GM23248 (cell line): ENCODE data around the gene SEMA4D. TPM values are rescaled to one million over a fixed set of nuclear protein-coding genes. Genes with fewer than 3 reads are reported as not detected.

Source experiments
- DNase-seq: peaks from one replicate; pipeline ENCODE4 v3.0.0-alpha.2; 2015
- H2AFZ ChIP-seq: fragments of 200-600 bp; sonication (generic); 2 replicates; pipeline ENCODE4 v1.6.1; 2016; ENCODE audit warnings: antibody characterized with exemption
- H3F3A ChIP-seq: fragments of 200-600 bp; sonication (generic); 2 replicates; pipeline ENCODE4 v1.6.1; 2016; ENCODE audit warnings: mild to moderate bottlenecking, antibody characterized with exemption, mixed run types; ENCODE audit not compliant: insufficient read depth
- H3K27ac ChIP-seq: fragments of 200-600 bp; sonication (generic); 2 replicates; pipeline ENCODE4 v1.5.1; 2016; ENCODE audit warnings: mild to moderate bottlenecking
- H3K27me3 ChIP-seq: fragments of 200-600 bp; sonication (generic); replicated peaks from 2 replicates; pipeline ENCODE4 v1.6.1; 2016; ENCODE audit warnings: mild to moderate bottlenecking; ENCODE audit not compliant: insufficient read depth
- H3K36me3 ChIP-seq: fragments of 200-600 bp; sonication (generic); 2 replicates; pipeline ENCODE4 v1.6.1; 2016; ENCODE audit warnings: low read depth, mild to moderate bottlenecking
- H3K4me1 ChIP-seq: fragments of 200-600 bp; sonication (generic); 2 replicates; pipeline ENCODE4 v1.6.1; 2016; ENCODE audit warnings: mild to moderate bottlenecking; ENCODE audit not compliant: insufficient read depth
- H3K4me2 ChIP-seq: fragments of 200-600 bp; sonication (generic); one replicate; pipeline ENCODE4 v1.6.1; 2016; ENCODE audit warnings: mild to moderate bottlenecking; ENCODE audit not compliant: unreplicated experiment
- H3K4me3 ChIP-seq: fragments of 200-600 bp; sonication (generic); 2 replicates; pipeline ENCODE4 v1.5.1; 2016; ENCODE audit warnings: mild to moderate bottlenecking
- H3K79me2 ChIP-seq: fragments of 200-600 bp; sonication (generic); 2 replicates; pipeline ENCODE4 v1.6.1; 2016; ENCODE audit warnings: mild to moderate bottlenecking; ENCODE audit not compliant: insufficient read depth
- H3K9ac ChIP-seq: fragments of 200-600 bp; sonication (generic); 2 replicates; pipeline ENCODE4 v1.6.1; 2016; ENCODE audit warnings: mild to moderate bottlenecking
- H3K9me2 ChIP-seq: fragments of 200-600 bp; sonication (generic); 2 replicates; pipeline ENCODE4 v1.6.1; 2016; ENCODE audit warnings: mixed run types, mild to moderate bottlenecking, moderate library complexity; ENCODE audit not compliant: insufficient read depth
- H3K9me3 ChIP-seq: fragments of 200-600 bp; sonication (generic); one replicate; pipeline ENCODE4 v1.6.1; 2017; ENCODE audit warnings: low read depth
- H4K20me1 ChIP-seq: fragments of 200-600 bp; sonication (generic); 2 replicates; pipeline ENCODE4 v1.6.0; 2016; ENCODE audit not compliant: insufficient read depth
- EZH2 ChIP-seq: fragments of 200-600 bp; sonication (generic); IDR thresholded peaks from 2 replicates; pipeline ENCODE4 v1.6.1; 2018; ENCODE audit warnings: antibody characterized with exemption, mild to moderate bottlenecking; ENCODE audit not compliant: insufficient read depth, poor library complexity, severe bottlenecking
- EZH2phosphoT487 ChIP-seq: fragments of 200-600 bp; sonication (generic); IDR thresholded peaks from 2 replicates; pipeline ENCODE4 v1.6.1; 2018; ENCODE audit warnings: antibody characterized with exemption, moderate library complexity, mild to moderate bottlenecking, low read depth; ENCODE audit not compliant: insufficient read depth
- WGBS, 2 experiments: methylation state at CpG; one replicate each; pipeline ENCODE4 v1.1.6; 2015 to 2017; ENCODE audit warnings: low lambda C conversion rate in 2 of 2, low coverage in 1 of 2; ENCODE audit errors: missing lambda C conversion rate in 2 of 2; 5-methylcytosine and 5-hydroxymethylcytosine counted together
- in situ Hi-C: fragments of 300-500 bp; cut with MboI; formaldehyde crosslinking; loops from 2 replicates; pipeline ENCODE4 v1.15.0; 2020
- polyA plus RNA-seq: library from polyadenylated mRNA; unstranded; fragments of >200 nt; fragmentation: Nextera tagmentation; extraction: Ambion mirVana; gene quantifications from 2 replicates; pipeline ENCODE4 v1.2.1, GENCODE V29; 2016
- total RNA-seq: library from RNA; depleted of rRNA; stranded (reverse); fragments of >200 nt; shearing (Covaris generic); gene quantifications from 2 replicates; pipeline ENCODE4 v1.2.3, GENCODE V29; 2014

SEMA4D gene
- total and polyA plus RNA-seq, 2 experiments from 2014 or later: 0.11 TPM

GRCh38 chr9:89382026-89382986, 115.6 kb downstream of the SEMA4D start:
- no peak for DNase-seq
- Histone ChIP-seq H3K4me1 (no peaks in the 10 kb centered on the region), H3K79me2 (no peaks in the 10 kb centered on the region), H2AFZ (no peak overlapping the region), H3K4me3 (no peak overlapping the region), H3K27ac (no peak overlapping the region), H3K9me2 (no peaks in the 10 kb centered on the region), H3F3A (no peaks in the 10 kb centered on the region), H3K36me3 (no peaks in the 10 kb centered on the region), H3K4me2 (no peak overlapping the region), H4K20me1 (no peaks in the 10 kb centered on the region), H3K27me3 (no peaks in the 10 kb centered on the region), H3K9ac (no peak overlapping the region), H3K9me3 (no peaks in the 10 kb centered on the region)
- no peak for TF ChIP-seq EZH2phosphoT487
- no peak for TF ChIP-seq EZH2
- in situ Hi-C loops: no loop called here
- 87 to 88% methylated on average over 26 to 27 of the region's 27 CpGs for WGBS, 2 experiments

GRCh38 chr9:89381308-89381609, 116.7 kb downstream of the SEMA4D start:
- H3K4me2 ChIP-seq: no peak overlapping the region
- H3K79me2 ChIP-seq: no peaks in the 10 kb centered on the region
- 80 to 90% methylated on average over 4 of the region's 4 CpGs for WGBS, 2 experiments
- H3K4me3 ChIP-seq: no peak overlapping the region
- in situ Hi-C loops: no loop called here
- TF ChIP-seq EZH2phosphoT487: no peak
- TF ChIP-seq EZH2: no peak
- no peak overlapping the region for H3K9ac ChIP-seq
- H3K27ac ChIP-seq: no peak overlapping the region
- H3K27me3 ChIP-seq: no peaks in the 10 kb centered on the region
- no peak overlapping the region for H2AFZ ChIP-seq
- H3K9me2 ChIP-seq: no peaks in the 10 kb centered on the region
- no peaks in the 10 kb centered on the region for H3K4me1 ChIP-seq
- DNase-seq: no peak
- H4K20me1 ChIP-seq: no peaks in the 10 kb centered on the region
- H3K36me3 ChIP-seq: no peaks in the 10 kb centered on the region
- no peaks in the 10 kb centered on the region for H3K9me3 ChIP-seq
- H3F3A ChIP-seq: no peaks in the 10 kb centered on the region

GRCh38 chr9:89380437-89381307, 117.2 kb downstream of the SEMA4D start:
- H2AFZ ChIP-seq: no peak overlapping the region
- DNase-seq: no peak
- H3K79me2 ChIP-seq: no peaks in the 10 kb centered on the region
- WGBS, 2 experiments: 80 to 83% methylated on average over 26 of the region's 26 CpGs
- H3K4me3 ChIP-seq: no peak overlapping the region
- no peaks in the 10 kb centered on the region for H3K27me3 ChIP-seq
- no peaks in the 10 kb centered on the region for H3K4me1 ChIP-seq
- no peak overlapping the region for H3K27ac ChIP-seq
- no peaks in the 10 kb centered on the region for H3K9me3 ChIP-seq
- no peaks in the 10 kb centered on the region for H3F3A ChIP-seq
- H3K4me2 ChIP-seq: no peak overlapping the region
- H3K36me3 ChIP-seq: no peaks in the 10 kb centered on the region
- no peaks in the 10 kb centered on the region for H4K20me1 ChIP-seq
- no peak overlapping the region for H3K9ac ChIP-seq
- in situ Hi-C loops: no loop called here
- no peaks in the 10 kb centered on the region for H3K9me2 ChIP-seq
- no peak for TF ChIP-seq EZH2
- no peak for TF ChIP-seq EZH2phosphoT487

- no peaks in the 10 kb centered on the region for H3K36me3 ChIP-seq
- no peaks in the 10 kb centered on the region for H3K9me3 ChIP-seq
- no peak overlapping the region for H3K4me3 ChIP-seq
- 86 to 88% methylated on average over 14 of the region's 14 CpGs for WGBS, 2 experiments
- TF ChIP-seq EZH2phosphoT487 (no peak), EZH2 (no peak)
- H3K27ac ChIP-seq: no peak overlapping the region
- DNase-seq: no peak
- H4K20me1 ChIP-seq: no peaks in the 10 kb centered on the region
- H3K9ac ChIP-seq: no peak overlapping the region
- no peak overlapping the region for H2AFZ ChIP-seq
- H3K79me2 ChIP-seq: no peaks in the 10 kb centered on the region
- in situ Hi-C loops: no loop called here
- H3K27me3 ChIP-seq: no peaks in the 10 kb centered on the region
- no peaks in the 10 kb centered on the region for H3K4me1 ChIP-seq
- no peaks in the 10 kb centered on the region for H3F3A ChIP-seq
- no peaks in the 10 kb centered on the region for H3K9me2 ChIP-seq
- no peak overlapping the region for H3K4me2 ChIP-seq
These were observed 118.3 kb downstream of the SEMA4D start for GRCh38 chr9:89379508-89380115.
